ENCODE results near the gene TMPRSS5. TPM values are rescaled to one million over a fixed set of nuclear protein-coding genes. Genes with fewer than 3 reads are reported as not detected.

The TMPRSS5 gene
- total and polyA plus RNA-seq, 2 of the 13 experiments (the other 11 are each of a cell fraction or from before 2014, with no cell fraction given) = 0.40 to 0.96 TPM

- TF ChIP-seq E2F5 (CRISPR knock-in tag; conservative IDR thresholded peaks at IDR 0.05) (no peak), KAT7 (CRISPR knock-in tag; IDR thresholded peaks at IDR 0.05; ENCODE audit: borderline replicate concordance) (no peak), ZNF331 (CRISPR knock-in tag; IDR thresholded peaks at IDR 0.05) (no peak), ZNF34 (CRISPR knock-in tag; IDR thresholded peaks at IDR 0.05; ENCODE audit: borderline replicate concordance) (no peak), ZNF24 (IDR thresholded peaks at IDR 0.05) (no peak), ZNF567 (CRISPR knock-in tag; IDR thresholded peaks at IDR 0.05; ENCODE audit: borderline replicate concordance) (no peak)
Measured at GRCh38 chr11:113647108-113647507, 59.0 kb downstream of the TMPRSS5 start (continued).

- no TSS peak for BruUV-seq (replicated peaks)
- TF ChIP-seq ZNF281 (CRISPR knock-in tag; IDR thresholded peaks at IDR 0.05; ENCODE audit: borderline replicate concordance) (no peak), CBFB (CRISPR knock-in tag; IDR thresholded peaks at IDR 0.05) (no peak), ZNF839 (CRISPR knock-in tag; IDR thresholded peaks at IDR 0.05; ENCODE audit: borderline replicate concordance) (no peak), HNF1B (CRISPR knock-in tag; IDR thresholded peaks at IDR 0.05) (no peak), MED1 (CRISPR knock-in tag; IDR thresholded peaks at IDR 0.05) (no peak), ZNF24 (IDR thresholded peaks at IDR 0.05) (no peak), NFAT5 (CRISPR knock-in tag; IDR thresholded peaks at IDR 0.05) (no peak)
Measured at GRCh38 chr11:113645593-113646349, 60.3 kb downstream of the TMPRSS5 start.

More at GRCh38 chr11:113645593-113646349, 60.3 kb downstream of the TMPRSS5 start:
- Histone ChIP-seq H3K36me3 (replicated peaks in 1 of 2; ENCODE audit: control insufficient read depth in 1 of 2, insufficient read depth in 2 of 2, low read length in 2 of 2) (no peaks in the 10 kb centered on the region), H3K4me3 (replicated peaks in 1 of 3; ENCODE audit: insufficient read depth in 1 of 3, low read depth in 2 of 3, low read length in 3 of 3) (no peak overlapping the region), H3K79me2 (ENCODE audit: insufficient read depth, low read length) (no peaks in the 10 kb centered on the region), H3K27ac (ENCODE audit: extremely low read length, insufficient read depth, low read length) (no peak overlapping the region), H3K4me1 (ENCODE audit: insufficient read depth, low read length) (no peaks in the 10 kb centered on the region), H2AFZ (ENCODE audit: low read length) (no peak overlapping the region), H3K9ac (ENCODE audit: insufficient read depth, low read depth, low read length) (no peak overlapping the region), H3K4me2 (ENCODE audit: low read depth, low read length) (no peak overlapping the region), H4K20me1 (ENCODE audit: insufficient read depth, low read length) (no peaks in the 10 kb centered on the region), H3K9me3 (ENCODE audit: low read length) (no peaks in the 10 kb centered on the region), H3K27me3 (ENCODE audit: control insufficient read depth in 1 of 2, insufficient read depth in 2 of 2, low read length in 2 of 2) (peaks cover 3 to 52% of the 10 kb centered on the region in 2 experiments; a peak in 4 of 5 replicates)
- 6% methylated on average over 5 of the region's 5 CpGs for WGBS (ENCODE audit: low lambda C conversion rate)
- intact Hi-C loops (cut with micrococcal nuclease; ENCODE audit: unreplicated experiment) (no loop called here), in situ Hi-C loops (cut with HindIII; ENCODE audit: extremely low pct_ligation_motif_present, low pct_unique_long_range_greater_than_20kb) (no loop called here)
- ATAC-seq = no peak
- CTCF ChIA-PET (ENCODE audit: low intra/inter-chr PET ratio, low total read pairs) = no interaction called here
- FAIRE-seq = no peak
- POLR2A ChIA-PET = no interaction called here
- no peak for DNase-seq (ENCODE audit: low spot score)
